CD14-positive monocyte (primary cell): ENCODE results near the gene PACSIN3. TPM values are rescaled to one million over a fixed set of nuclear protein-coding genes. Genes with fewer than 3 reads are reported as not detected.
A peak's percentile ranks its signal among the peaks of the same experiment; 100 is the strongest.

Experiments used
- DNase-seq, 3 donors: peaks; one replicate each; pipeline ENCODE4 v3.0.0-alpha.2; 2011 to 2022
- H2AFZ ChIP-seq: 2 replicates; pipeline ENCODE4 v1.6.0; 2012; ENCODE audit warnings: mild to moderate bottlenecking, low read depth, low read length, inconsistent platforms; ENCODE audit not compliant: insufficient read depth, poor library complexity, severe bottlenecking
- H3K27ac ChIP-seq, 2 donors: 1 replicate in 1 of 2; 2 replicates in 1 of 2; pipeline ENCODE4 v1.5.1; 2012 to 2013; ENCODE audit warnings: low read length in 2 of 2, control low read depth in 1 of 2, inconsistent platforms in 1 of 2, low read depth in 1 of 2, mild to moderate bottlenecking in 1 of 2
- H3K27me3 ChIP-seq, 2 donors: one replicate each; pipeline versions ENCODE4 v1.6.0 to v1.6.1; 2011 to 2013; ENCODE audit warnings: low read length in 2 of 2; ENCODE audit not compliant: control insufficient read depth in 2 of 2, insufficient read depth in 2 of 2
- H3K36me3 ChIP-seq, 2 donors: replicated peaks in 1 of 2; 1 replicate in 1 of 2; 2 replicates in 1 of 2; pipeline versions ENCODE4 v1.5.1 to v1.6.1; 2012 to 2013; ENCODE audit warnings: low read length in 2 of 2, control low read depth in 1 of 2, inconsistent platforms in 1 of 2, mild to moderate bottlenecking in 1 of 2; ENCODE audit not compliant: insufficient read depth in 2 of 2, control insufficient read depth in 1 of 2
- H3K4me1 ChIP-seq, 2 donors: 1 replicate in 1 of 2; 2 replicates in 1 of 2; pipeline versions ENCODE4 v1.5.1 to v1.6.1; 2012 to 2013; ENCODE audit warnings: low read length in 2 of 2, control low read depth in 1 of 2, inconsistent platforms in 1 of 2, mild to moderate bottlenecking in 1 of 2, moderate library complexity in 1 of 2; ENCODE audit not compliant: insufficient read depth in 2 of 2, control insufficient read depth in 1 of 2
- H3K4me2 ChIP-seq: replicated peaks from 2 replicates; pipeline ENCODE3; 2012; ENCODE audit warnings: low read length, moderate library complexity, mild to moderate bottlenecking; ENCODE audit not compliant: poor library complexity, severe bottlenecking; ENCODE audit errors: extremely low read depth
- H3K4me3 ChIP-seq, 3 experiments: fragments of 200-600 bp in 1 of 3; sonication (generic) in 1 of 3; replicated peaks in 1 of 3; 1 replicate in 2 of 3; 2 replicates in 1 of 3; pipeline ENCODE4 v1.5.1; 2011 to 2013; ENCODE audit warnings: low read length in 3 of 3, mild to moderate bottlenecking in 3 of 3, control low read depth in 2 of 3, low read depth in 2 of 3, inconsistent platforms in 1 of 3, moderate library complexity in 1 of 3
- H3K79me2 ChIP-seq: 2 replicates; pipeline ENCODE4 v1.6.0; 2012; ENCODE audit warnings: mild to moderate bottlenecking, control low read depth, inconsistent platforms, low read length, moderate library complexity; ENCODE audit not compliant: insufficient read depth
- H3K9ac ChIP-seq: 2 replicates; pipeline ENCODE4 v1.6.0; 2017; ENCODE audit warnings: low read length, mild to moderate bottlenecking; ENCODE audit not compliant: insufficient read depth, poor library complexity, severe bottlenecking
- H3K9me3 ChIP-seq, 2 donors: replicated peaks in 1 of 2; 1 replicate in 1 of 2; 2 replicates in 1 of 2; pipeline versions ENCODE4 v1.5.1 to v1.6.1; 2012 to 2013; ENCODE audit warnings: low read length in 2 of 2, control low read depth in 1 of 2; ENCODE audit not compliant: control insufficient read depth in 1 of 2, insufficient read depth in 1 of 2
- H4K20me1 ChIP-seq: 2 replicates; pipeline ENCODE4 v1.6.0; 2012; ENCODE audit warnings: mild to moderate bottlenecking, low read length, control low read depth, moderate library complexity; ENCODE audit not compliant: insufficient read depth
- H3K27ac Mint-ChIP-seq, 7 donors: one replicate each; pipeline ENCODE4 v1.8.0; 2020; ENCODE audit warnings: mild to moderate bottlenecking in 7 of 7, mixed read lengths in 7 of 7, moderate library complexity in 6 of 7, inconsistent platforms in 2 of 7
- H3K27me3 Mint-ChIP-seq, 3 donors: one replicate each; pipeline ENCODE4 v1.8.0; 2021 to 2022; ENCODE audit warnings: low read depth in 3 of 3, mild to moderate bottlenecking in 3 of 3, mixed read lengths in 3 of 3, moderate library complexity in 3 of 3, inconsistent platforms in 1 of 3
- H3K36me3 Mint-ChIP-seq, 2 donors: one replicate each; pipeline ENCODE4 v1.8.0; 2020; ENCODE audit warnings: mixed read lengths in 2 of 2, inconsistent platforms in 1 of 2, mild to moderate bottlenecking in 1 of 2
- H3K4me1 Mint-ChIP-seq: one replicate; pipeline ENCODE4 v1.8.0; 2020; ENCODE audit warnings: mild to moderate bottlenecking, mixed read lengths
- H3K4me3 Mint-ChIP-seq, 2 donors: one replicate each; pipeline ENCODE4 v1.8.0; 2020; ENCODE audit warnings: mild to moderate bottlenecking in 2 of 2, mixed read lengths in 2 of 2, moderate library complexity in 1 of 2
- H3K9me3 Mint-ChIP-seq, 7 donors: one replicate each; pipeline ENCODE4 v1.8.0; 2020 to 2022; ENCODE audit warnings: mixed read lengths in 7 of 7, mild to moderate bottlenecking in 6 of 7, moderate library complexity in 6 of 7, inconsistent platforms in 2 of 7
- CTCF ChIP-seq: fragments of 200-600 bp; IDR thresholded peaks from one replicate; pipeline ENCODE4 v1.8.0; 2022; ENCODE audit warnings: antibody characterized with exemption, mild to moderate bottlenecking
- WGBS: methylation state at CpG from one replicate; pipeline ENCODE4 v1.1.5; 2013; ENCODE audit warnings: missing lambda C conversion rate; ENCODE audit not compliant: insufficient coverage; 5-methylcytosine and 5-hydroxymethylcytosine counted together
- intact Hi-C, 2 donors: fragments of 100-400 bp; cut with micrococcal nuclease; formaldehyde crosslinking; loops; one replicate each; pipeline versions ENCODE4 v1.15.0 to v1.15.1; 2023
- polyA plus RNA-seq, 3 donors: library from polyadenylated mRNA; depleted of rRNA in 1 of 3; unstranded in 2 of 3; stranded (reverse) in 1 of 3; fragments of 300-500 nt in 2 of 3; fragments of >200 nt in 1 of 3; fragmentation: Illumina TruSeq in 2 of 3; gene quantifications; 1 replicate in 2 of 3; 2 replicates in 1 of 3; pipeline ENCODE4 v1.2.3, GENCODE V29; 2012 to 2021

PACSIN3 gene
- polyA plus RNA-seq, 3 donors: not detected

GRCh38 chr11:47156951-47157350 lies 29.3 kb downstream of the PACSIN3 start:
- 96% methylated on average over 14 of the region's 20 CpGs for WGBS
- Mint-ChIP-seq H3K9me3 (no peaks in the 10 kb centered on the region), H3K27me3 (peaks cover 3 to 10% (median 4%) of the 10 kb centered on the region in 3 donors), H3K4me3 (no peak overlapping the region), H3K4me1 (peaks cover 16% of the 10 kb centered on the region), H3K36me3 (peaks cover 5 to 17% of the 10 kb centered on the region in 2 donors), H3K27ac (peak overlapping the region in 1 of 7 donors; percentile 46)
- peaks cover 15% of the 10 kb centered on the region for H4K20me1 ChIP-seq
- DNase-seq: no peak
- intact Hi-C loops: loop anchor here in 1 of 2 donors (2.0 kb wide), 1 partner anchor 268 kb away; no protein-coding TSS in a partner anchor
- H3K4me1 ChIP-seq: peaks cover 0 to 3% of the 10 kb centered on the region in 2 donors
- peaks cover 0 to 8% of the 10 kb centered on the region in 2 donors for H3K36me3 ChIP-seq
- H3K9me3 ChIP-seq: no peaks in the 10 kb centered on the region
- no peaks in the 10 kb centered on the region for H3K27me3 ChIP-seq
- no peak overlapping the region for H3K9ac ChIP-seq
- no peak overlapping the region for H3K27ac ChIP-seq
- no peak overlapping the region for H3K4me2 ChIP-seq
- no peak overlapping the region for H3K4me3 ChIP-seq
- no peaks in the 10 kb centered on the region for H3K79me2 ChIP-seq
- H2AFZ ChIP-seq: no peak overlapping the region
- no peak for TF ChIP-seq CTCF

GRCh38 chr11:47156333-47156732 lies 29.9 kb downstream of the PACSIN3 start:
- no peak for DNase-seq
- no peak for TF ChIP-seq CTCF
- WGBS: 100% methylated on average over 2 of the region's 6 CpGs
- Histone ChIP-seq H3K4me3 (no peak overlapping the region), H3K27ac (no peak overlapping the region), H3K4me2 (no peak overlapping the region), H3K27me3 (no peaks in the 10 kb centered on the region), H4K20me1 (peaks cover 9% of the 10 kb centered on the region), H3K36me3 (peaks cover 0 to 5% of the 10 kb centered on the region in 2 donors), H2AFZ (no peak overlapping the region), H3K9ac (no peak overlapping the region), H3K9me3 (no peaks in the 10 kb centered on the region), H3K4me1 (peaks cover 0 to 3% of the 10 kb centered on the region in 2 donors), H3K79me2 (no peaks in the 10 kb centered on the region)
- Mint-ChIP-seq H3K27me3 (peaks cover 3 to 10% (median 7%) of the 10 kb centered on the region in 3 donors), H3K9me3 (no peaks in the 10 kb centered on the region), H3K4me1 (peaks cover 16% of the 10 kb centered on the region), H3K36me3 (peaks cover 3 to 15% of the 10 kb centered on the region in 2 donors), H3K4me3 (no peak overlapping the region), H3K27ac (no peak overlapping the region)
- intact Hi-C loops: loop anchor here in 1 of 2 donors (2.0 kb wide), 1 partner anchor 268 kb away; no protein-coding TSS in a partner anchor
